Measurements from ENCODE around the gene FUCA1.

GRCh38 chr1:23816906-23817305 lies 51.2 kb downstream of the FUCA1 start:
- TF ChIP-seq POLR2A (IDR thresholded peaks at IDR 0.05): no peak
- TF ChIP-seq CTCF (IDR thresholded peaks at IDR 0.05): no peak
